Motor neuron (in vitro differentiated cells): ENCODE measurements around the gene CLDN24. TPM values are rescaled to one million over a fixed set of nuclear protein-coding genes. Genes with fewer than 3 reads are reported as not detected.
"Not testable (repeated sequence)": the region's sequence is repeated elsewhere in the genome, so short reads cannot be mapped to it uniquely, and the experiment has no call there.

ENCODE experiments used
- ATAC-seq, 8 experiments: fragments of 200-7000 bp; cut with Tn5 transposase; replicated peaks in 6 of 8; 2 replicates each; pipeline ENCODE4 v1.8.0; 2021; ENCODE audit warnings: mild to moderate bottlenecking in 8 of 8, moderate library complexity in 8 of 8
- H3K27ac ChIP-seq, 2 donors: fragments of 250-450 bp; sonication (Bioruptor Pico); 2 replicates each; pipeline ENCODE4 v1.9.0; 2021; ENCODE audit warnings: antibody characterized with exemption in 2 of 2, mild to moderate bottlenecking in 2 of 2, moderate library complexity in 1 of 2
- H3K4me1 ChIP-seq, 2 donors: fragments of 250-450 bp; sonication (Bioruptor Pico); replicated peaks in 1 of 2; 2 replicates each; pipeline ENCODE4 v1.6.1; 2021; ENCODE audit warnings: antibody characterized with exemption in 2 of 2, mild to moderate bottlenecking in 2 of 2, moderate library complexity in 1 of 2
- H3K4me3 ChIP-seq, 5 donors: fragments of 250-450 bp; sonication (Bioruptor Pico); 2 replicates each; pipeline ENCODE4 v1.9.0; 2021; ENCODE audit warnings: antibody characterized with exemption in 5 of 5, mild to moderate bottlenecking in 5 of 5, moderate library complexity in 4 of 5
- WGBS, 10 experiments: fragments of 450-650 bp; shearing (Covaris generic); methylation state at CpG; one replicate each; pipeline ENCODE4 v1.0.0; 2022; 5-methylcytosine and 5-hydroxymethylcytosine counted together
- in situ Hi-C, 9 experiments: fragments of 400-800 bp; cut with MboI; loops; one replicate each; pipeline ENCODE4 v1.15.0; 2021; ENCODE audit warnings: low sequenced_read_pairs in 9 of 9, low pct_unique_long_range_greater_than_20kb in 2 of 9; ENCODE audit not compliant: unreplicated experiment in 9 of 9
- total RNA-seq, 8 experiments: library from RNA; unstranded; fragments of 300-600 nt; gene quantifications; 2 replicates each; pipeline versions ENCODE4 v1.2.3 to v1.2.4, GENCODE V29; 2022

The CLDN24 gene
- total RNA-seq, 8 experiments from 2014 or later = 0.50 to 2.3 (median 1.4) TPM; not detected in 4

DNA sequence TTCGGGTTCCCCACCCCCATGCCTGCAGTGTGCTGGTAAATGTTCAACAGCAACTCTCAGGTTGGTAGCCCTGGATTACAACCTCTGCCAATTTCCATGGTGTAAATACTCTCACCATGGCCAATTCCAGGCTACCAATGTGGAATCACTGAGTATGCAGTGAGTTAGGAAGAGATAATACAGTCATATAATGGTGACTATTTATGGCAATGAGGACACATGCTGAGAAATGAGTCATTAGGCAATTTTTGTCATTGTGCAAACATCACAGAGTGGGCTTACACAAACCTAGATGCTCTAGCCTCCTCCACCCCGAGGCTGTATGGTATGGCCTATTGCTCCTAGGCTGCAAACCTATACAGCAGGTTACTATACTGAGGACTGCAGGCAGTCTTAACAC lies 4.6 kb upstream of the CLDN24 start:
- Histone ChIP-seq H3K4me3 (no peak overlapping the region), H3K27ac (no peak overlapping the region), H3K4me1 (no peaks in the 10 kb centered on the region)
- peak in 1 of 8 experiments; percentile 26 for ATAC-seq
- in situ Hi-C loops = no loop called here
- 63 to 100% (median 80%) methylated on average over 1 of the region's 2 CpGs; no CpG with 5 or more reads in 7 of the 10 experiments for WGBS, 10 experiments

DNA sequence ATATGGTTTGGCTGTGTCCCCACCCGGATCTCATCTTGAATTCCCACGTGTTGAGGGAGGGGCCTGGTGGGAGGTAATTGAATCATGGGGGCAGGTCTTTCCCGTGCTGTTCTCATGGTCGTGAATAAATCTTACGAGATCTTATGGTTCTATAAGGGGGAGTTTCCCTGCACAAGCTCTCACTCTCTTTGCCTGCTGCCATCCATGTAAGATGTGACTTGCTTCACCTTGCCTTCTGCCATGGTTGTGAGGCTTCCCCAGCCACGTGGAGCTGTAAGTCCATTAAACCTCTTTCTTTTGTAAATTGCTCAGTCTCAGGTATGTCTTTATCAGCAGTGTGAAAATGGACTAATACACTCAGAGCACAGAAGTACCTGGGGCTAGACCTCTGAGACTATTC lies 4.2 kb upstream of the CLDN24 start:
- H3K4me1 ChIP-seq, ATAC-seq, H3K27ac ChIP-seq, in situ Hi-C loops, H3K4me3 ChIP-seq: not testable (repeated sequence)
- 60 to 92% (median 81%) methylated on average over 1 to 6 of the region's 6 CpGs; no CpG with 5 or more reads in 4 of the 10 experiments for WGBS, 10 experiments

DNA sequence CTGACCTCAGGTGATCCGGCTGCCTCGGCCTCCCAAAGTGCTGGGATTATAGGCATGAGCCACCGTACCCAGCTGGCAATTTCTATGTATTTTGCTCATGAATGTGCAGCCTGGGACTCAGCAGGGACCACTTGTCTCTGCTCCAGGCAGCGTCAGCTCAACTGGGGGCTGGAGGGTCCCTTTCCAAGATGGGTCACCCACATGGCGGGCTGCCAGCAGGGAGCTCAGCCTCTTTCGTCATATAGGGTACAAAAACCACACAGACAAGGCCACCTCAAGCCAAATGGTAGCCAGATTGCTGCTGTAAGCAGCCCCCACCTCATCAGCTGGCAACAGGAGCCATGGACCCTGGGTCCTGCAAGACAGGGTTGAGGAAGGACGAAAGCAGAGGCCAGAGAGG lies 2.4 kb upstream of the CLDN24 start:
- no peak for ATAC-seq
- in situ Hi-C loops = no loop called here
- 83 to 100% (median 100%) methylated on average over 1 to 4 of the region's 7 CpGs; no CpG with 5 or more reads in 4 of the 10 experiments for WGBS, 10 experiments
- Histone ChIP-seq H3K4me1 (no peaks in the 10 kb centered on the region), H3K27ac (no peak overlapping the region), H3K4me3 (no peak overlapping the region)

DNA sequence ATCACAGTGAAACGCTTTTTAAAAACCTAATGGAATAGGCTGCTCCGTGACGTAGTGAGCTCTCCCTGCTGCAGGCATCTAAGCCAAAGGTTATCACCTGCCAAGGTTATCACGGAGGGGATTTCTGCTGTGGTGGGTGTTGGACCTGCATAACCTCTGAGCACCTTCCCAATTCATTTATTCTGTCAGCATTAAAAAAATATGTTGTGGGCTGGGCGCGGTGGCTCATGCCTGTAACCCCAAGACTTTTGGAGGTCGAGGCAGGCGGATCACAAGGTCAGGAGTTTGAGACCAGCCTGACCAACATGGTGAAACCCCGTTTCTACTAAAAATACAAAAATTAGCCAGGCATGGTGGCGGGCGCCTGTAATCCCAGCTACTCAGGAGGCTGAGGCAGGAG lies 1.8 kb upstream of the CLDN24 start:
- ATAC-seq, H3K27ac ChIP-seq, in situ Hi-C loops, H3K4me1 ChIP-seq, H3K4me3 ChIP-seq: not testable (repeated sequence)
- 80 to 100% (median 91%) methylated on average over 1 to 5 of the region's 11 CpGs; no CpG with 5 or more reads in 2 of the 10 experiments for WGBS, 10 experiments

DNA sequence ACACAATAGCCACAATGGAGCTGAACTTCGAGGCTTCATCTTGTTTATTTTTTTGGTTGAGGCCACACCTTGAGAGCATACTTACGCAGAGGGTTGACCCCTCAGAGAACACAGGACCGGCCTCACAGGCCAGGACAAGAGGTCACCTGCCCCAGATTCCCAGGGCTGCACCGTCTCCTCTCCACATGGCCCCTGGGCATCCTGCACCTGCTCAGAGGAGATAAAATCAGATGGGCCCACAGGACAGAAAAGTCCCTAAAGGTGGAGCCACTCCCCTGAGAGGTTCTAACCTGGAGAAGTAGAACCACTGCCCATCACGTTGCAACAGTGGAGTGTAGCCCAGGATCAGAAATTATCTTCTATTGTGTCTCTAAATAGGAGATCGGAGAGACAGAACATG lies 1.1 kb upstream of the CLDN24 start:
- no peak for ATAC-seq
- Histone ChIP-seq H3K4me1 (no peaks in the 10 kb centered on the region), H3K27ac (no peak overlapping the region), H3K4me3 (no peak overlapping the region)
- in situ Hi-C loops = no loop called here
- 60 to 100% (median 91%) methylated on average over 1 to 3 of the region's 6 CpGs; no CpG with 5 or more reads in 2 of the 10 experiments for WGBS, 10 experiments

DNA sequence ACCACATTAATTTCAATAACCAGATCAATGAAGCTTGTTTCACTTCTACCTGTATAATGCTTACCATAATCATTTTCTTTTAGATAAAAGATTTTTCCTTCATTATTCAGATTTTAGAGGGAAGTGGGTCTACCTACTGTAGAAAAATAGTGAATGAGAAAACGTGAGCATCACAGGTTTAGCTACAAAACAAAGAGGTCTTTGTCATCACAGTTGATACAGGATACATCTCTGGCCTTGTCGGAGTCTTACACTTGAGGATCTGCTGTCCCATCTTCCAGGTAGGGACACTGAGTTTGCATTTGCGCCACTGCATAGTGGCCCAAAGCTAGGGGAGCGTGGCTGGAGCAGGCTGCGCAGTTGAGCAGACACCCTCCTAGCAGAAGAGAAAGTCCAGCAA lies 710 bp downstream of the CLDN24 start:
- H3K4me3 ChIP-seq = no peak overlapping the region
- in situ Hi-C loops = no loop called here
- no peak for ATAC-seq
- H3K27ac ChIP-seq = no peak overlapping the region
- H3K4me1 ChIP-seq = no peaks in the 10 kb centered on the region
- 50 to 100% (median 100%) methylated on average over 1 to 2 of the region's 5 CpGs for WGBS, 10 experiments

DNA sequence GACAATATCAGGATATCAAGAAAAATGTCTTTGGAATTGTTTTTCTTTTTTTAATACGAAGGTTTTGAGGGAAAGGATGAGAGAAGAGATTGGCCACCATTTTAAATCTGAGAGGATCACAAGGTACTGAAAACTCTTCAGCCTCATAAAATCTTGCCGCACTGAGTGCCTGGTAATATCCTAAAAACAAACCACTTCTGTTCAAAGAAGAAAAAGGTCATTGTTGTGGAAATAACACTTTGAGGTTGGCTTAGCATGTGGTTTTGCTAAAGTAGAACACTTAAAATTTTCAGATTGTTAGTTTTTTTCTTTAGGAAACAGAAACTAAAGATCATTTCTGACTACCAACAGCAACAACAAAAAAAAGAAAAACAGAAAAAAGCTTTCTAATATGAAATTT lies 1.1 kb downstream of the CLDN24 start:
- in situ Hi-C loops = no loop called here
- WGBS, 10 experiments = 67 to 100% (median 93%) methylated on average over 1 to 2 of the region's 2 CpGs; no CpG with 5 or more reads in 1 of the 10 experiments
- Histone ChIP-seq H3K4me3 (no peak overlapping the region), H3K27ac (no peak overlapping the region), H3K4me1 (no peaks in the 10 kb centered on the region)
- no peak for ATAC-seq

DNA sequence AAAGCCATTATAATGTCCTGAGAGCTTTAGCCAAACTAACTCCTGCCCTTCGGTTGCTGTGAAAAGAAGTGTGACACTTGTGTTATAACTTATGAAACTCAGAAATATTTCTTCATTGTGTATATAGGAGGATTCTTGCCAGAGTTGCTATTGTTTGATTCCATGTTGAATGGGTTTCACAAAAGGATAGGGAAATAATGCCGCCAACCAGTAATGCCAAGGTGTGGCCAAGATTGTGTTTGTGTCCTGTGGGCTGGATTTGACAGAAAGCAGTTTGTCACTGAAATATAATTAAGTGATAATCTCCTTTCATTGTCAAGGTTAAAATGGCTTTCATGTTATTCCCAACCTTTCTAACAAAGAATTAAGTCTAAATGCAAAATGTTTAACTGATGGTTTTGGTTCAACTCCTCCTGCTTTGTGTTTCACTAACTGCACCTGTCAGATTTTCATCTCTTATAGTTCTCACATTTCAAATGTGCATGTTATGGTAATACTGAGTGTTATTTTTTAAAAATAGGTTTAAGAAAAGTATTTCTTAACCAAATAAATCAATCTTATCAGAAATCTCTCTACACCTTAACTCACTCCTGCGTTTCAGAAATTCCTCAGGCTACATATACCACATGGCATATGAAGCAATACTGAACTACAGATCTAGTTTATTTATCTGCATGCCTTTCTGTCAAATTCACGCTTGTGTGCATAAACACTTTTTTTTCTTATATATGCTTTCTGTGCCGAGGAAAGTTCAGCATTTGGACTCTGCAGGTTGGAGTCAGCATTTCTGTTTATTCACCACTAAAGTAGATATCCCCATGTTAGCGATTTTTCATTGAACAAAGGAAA lies 1.8 kb downstream of the CLDN24 start, which contains the start of gene CLDN22:
Gene CLDN22 (minus strand): TSS at position 66 of the 849 bp plus-strand sequence. CDS start 58 bp downstream, at position 8.
- WGBS, 10 experiments = 71 to 100% (median 96%) methylated on average over 3 to 6 of the region's 6 CpGs
- Histone ChIP-seq H3K4me3 (no peak within 1 kb of the TSS), H3K4me1 (no peaks in the 10 kb centered on the region), H3K27ac (no peak within 1 kb of the TSS)
- no peak for ATAC-seq
- in situ Hi-C loops = no loop called here

DNA sequence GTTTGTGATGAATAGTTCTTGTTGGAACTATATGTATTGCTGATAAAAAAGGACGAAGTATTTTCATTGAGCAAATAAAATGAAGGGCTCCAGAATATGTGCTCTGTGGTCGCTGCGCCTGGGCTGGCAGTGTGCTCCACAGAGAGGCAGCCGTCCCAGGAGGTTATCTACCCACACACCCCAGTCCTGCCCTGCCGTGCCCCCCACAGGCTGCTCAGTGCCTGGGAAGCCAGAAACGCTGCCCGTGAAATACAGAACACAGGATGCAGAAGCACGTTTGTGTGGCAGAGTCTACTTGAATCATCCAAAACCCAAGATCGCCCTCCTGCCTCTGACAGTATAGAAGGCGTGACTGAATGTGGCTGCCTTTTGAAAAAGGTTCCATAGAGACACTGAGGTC lies 3.6 kb downstream of the CLDN24 start:
- 40 to 100% (median 92%) methylated on average over 1 to 9 of the region's 10 CpGs; no CpG with 5 or more reads in 1 of the 10 experiments for WGBS, 10 experiments
- no peak for ATAC-seq
- Histone ChIP-seq H3K4me1 (no peaks in the 10 kb centered on the region), H3K27ac (no peak overlapping the region), H3K4me3 (no peak overlapping the region)
- in situ Hi-C loops = no loop called here

DNA sequence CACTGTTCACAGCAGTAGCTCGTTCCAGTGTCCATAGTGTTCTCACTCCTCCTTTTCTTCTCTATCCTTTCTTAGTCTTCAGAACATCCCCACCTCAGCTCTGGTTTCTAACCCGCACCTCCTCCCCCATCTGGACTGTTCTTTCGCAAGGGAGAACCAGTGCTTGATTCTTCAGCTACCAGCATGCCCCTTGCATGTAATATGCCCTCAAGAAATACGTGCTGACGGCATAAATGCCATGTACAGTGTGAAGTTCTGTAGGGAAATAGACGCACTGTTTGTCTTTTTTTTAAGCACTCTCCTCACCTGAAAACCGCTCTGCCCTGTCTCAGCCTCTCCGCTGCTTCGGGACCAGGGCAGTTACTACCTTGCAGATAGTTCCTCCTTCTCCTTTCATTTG lies 7.4 kb downstream of the CLDN24 start:
- in situ Hi-C loops = no loop called here
- 88 to 100% (median 92%) methylated on average over 1 to 9 of the region's 9 CpGs; no CpG with 5 or more reads in 1 of the 10 experiments for WGBS, 10 experiments
- no peaks in the 10 kb centered on the region for H3K4me1 ChIP-seq
- no peak overlapping the region for H3K27ac ChIP-seq
- ATAC-seq = no peak
- no peak overlapping the region for H3K4me3 ChIP-seq

DNA sequence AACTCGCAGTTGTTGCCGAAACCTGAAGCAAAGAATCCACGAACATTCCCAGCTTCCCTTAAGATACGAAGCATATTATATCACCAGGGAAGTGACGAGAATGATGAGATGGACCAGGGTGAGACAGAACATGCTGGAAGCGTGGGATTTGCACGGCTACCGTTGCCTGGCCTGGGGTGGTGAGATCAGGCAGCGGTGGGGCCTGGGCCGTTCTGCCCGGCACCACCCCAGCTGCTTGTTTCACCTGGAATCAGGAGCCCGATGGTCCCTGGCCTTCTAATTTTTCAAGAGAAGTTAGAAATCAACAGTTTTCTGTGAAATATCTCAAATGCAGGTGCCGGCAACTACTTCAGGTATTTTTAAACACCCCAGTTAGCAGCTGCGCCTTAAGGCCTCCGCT lies 7.9 kb downstream of the CLDN24 start:
- 93 to 100% (median 100%) methylated on average over 2 to 15 of the region's 15 CpGs; no CpG with 5 or more reads in 2 of the 10 experiments for WGBS, 10 experiments
- no peak for ATAC-seq

DNA sequence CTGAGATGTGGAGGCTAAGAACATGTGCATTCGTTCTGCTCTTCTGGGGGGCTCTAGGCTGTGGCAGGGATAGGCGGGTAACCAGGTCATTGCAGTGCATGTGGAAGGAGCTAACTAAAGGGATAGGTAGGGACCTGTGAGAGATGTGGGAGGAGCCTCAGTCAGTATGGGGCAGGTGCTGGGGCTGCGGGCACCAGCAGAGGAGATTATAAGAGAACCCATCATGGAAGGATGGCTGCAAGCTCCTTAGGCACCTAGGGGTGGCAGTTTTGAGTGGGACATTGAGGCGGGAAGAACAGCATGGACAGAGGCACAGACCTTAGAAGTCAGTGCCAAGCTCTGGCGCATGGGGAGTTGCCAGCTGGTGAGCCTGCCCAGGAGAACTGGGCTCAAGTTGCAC lies 9.4 kb downstream of the CLDN24 start:
- Histone ChIP-seq H3K4me3 (no peak overlapping the region), H3K4me1 (no peaks in the 10 kb centered on the region), H3K27ac (no peak overlapping the region)
- no peak for ATAC-seq
- 50 to 100% (median 80%) methylated on average over 1 to 3 of the region's 5 CpGs; no CpG with 5 or more reads in 4 of the 10 experiments for WGBS, 10 experiments
- in situ Hi-C loops = no loop called here

More for the DNA sequence above, 7.9 kb downstream of the CLDN24 start:
- H3K27ac ChIP-seq = no peak overlapping the region
- in situ Hi-C loops = no loop called here
- H3K4me1 ChIP-seq = no peaks in the 10 kb centered on the region
- H3K4me3 ChIP-seq = no peak overlapping the region

DNA sequence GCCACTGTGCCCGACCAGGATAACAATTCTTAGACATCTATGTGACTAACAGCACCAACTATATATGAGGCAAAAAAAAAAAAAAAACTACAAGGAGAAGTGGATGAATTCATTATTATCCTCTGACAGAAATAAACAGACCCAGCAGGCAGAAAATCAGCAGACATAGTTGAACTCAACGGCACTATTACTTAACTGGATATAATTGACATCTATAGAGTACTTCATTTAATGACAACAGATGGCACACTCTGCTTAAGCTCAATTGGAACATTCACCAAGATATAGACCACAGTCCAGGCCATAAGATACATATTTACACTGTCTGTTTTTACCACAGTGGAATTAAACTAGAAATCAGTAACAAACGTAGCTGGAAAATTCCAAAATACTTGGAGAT lies 15.4 kb downstream of the CLDN24 start:
- Histone ChIP-seq H3K4me1 (no peaks in the 10 kb centered on the region), H3K4me3 (no peak overlapping the region), H3K27ac (no peak overlapping the region)
- in situ Hi-C loops = no loop called here
- WGBS, 10 experiments = 53 to 100% (median 100%) methylated on average over 1 to 3 of the region's 3 CpGs; no CpG with 5 or more reads in 1 of the 10 experiments
- no peak for ATAC-seq
